T-helper 2 cell (primary cell): ENCODE results near the gene FAM53A.

Experiments
- DNase-seq, 5 experiments: peaks; one replicate each; pipeline versions ENCODE4 v3.0.0 to v3.0.0-alpha.2; 2012 to 2022

FAM53A gene

DNA sequence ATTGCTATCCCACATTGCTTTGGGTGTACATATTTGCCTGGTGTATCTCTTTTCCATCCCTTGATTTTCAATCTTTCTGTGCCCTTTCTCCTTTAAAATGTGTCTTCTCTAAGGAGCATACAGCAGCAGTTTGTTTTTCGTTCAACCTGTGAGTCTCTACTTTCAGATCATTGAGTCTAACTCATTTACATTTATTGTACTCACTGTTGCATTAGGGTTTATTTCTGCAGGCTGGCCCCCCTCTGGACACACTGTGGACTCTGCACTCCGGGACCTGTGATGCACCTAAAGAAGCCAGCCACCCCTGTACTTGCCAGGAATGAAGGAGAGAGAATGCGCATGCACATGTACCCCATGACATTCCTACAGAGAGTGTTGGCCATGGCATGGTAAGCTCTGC, 93.0 kb downstream of the FAM53A start:
- no peak for DNase-seq

DNA sequence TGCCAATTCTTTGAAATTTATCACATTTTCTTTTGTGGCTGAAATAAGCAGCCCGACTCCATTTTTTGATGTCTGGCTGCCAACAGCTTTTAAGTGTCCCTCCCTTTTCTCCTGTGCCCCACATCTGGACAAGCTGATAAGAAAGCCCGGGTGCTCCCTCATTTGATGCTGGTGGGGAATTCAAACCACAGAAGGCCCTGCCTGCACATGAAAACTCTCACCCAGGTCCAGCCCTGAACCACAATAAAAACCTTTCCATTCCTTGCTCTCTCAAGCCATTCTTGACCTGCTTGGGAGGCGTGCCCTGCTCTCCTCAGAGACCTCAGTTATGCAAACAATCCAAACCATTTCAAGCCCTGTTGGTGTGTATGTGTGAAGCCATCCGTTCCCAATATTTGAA, 93.9 kb downstream of the FAM53A start:
- DNase-seq: no peak
